IgD-negative memory B cell (primary cell): ENCODE data around the gene DDO. TPM values are rescaled to one million over a fixed set of nuclear protein-coding genes. Genes with fewer than 3 reads are reported as not detected.
A peak's percentile ranks its signal among the peaks of the same experiment; 100 is the strongest.

Experiments used
- H3K27ac Mint-ChIP-seq, 3 donors: one replicate each; pipeline ENCODE4 v1.8.0; 2020 to 2022; ENCODE audit warnings: mild to moderate bottlenecking in 3 of 3, mixed read lengths in 3 of 3, moderate library complexity in 1 of 3
- H3K27me3 Mint-ChIP-seq: one replicate; pipeline ENCODE4 v1.8.0; 2021; ENCODE audit warnings: mixed read lengths
- H3K36me3 Mint-ChIP-seq: one replicate; pipeline ENCODE4 v1.8.0; 2020; ENCODE audit warnings: mild to moderate bottlenecking, mixed read lengths
- H3K4me1 Mint-ChIP-seq, 3 donors: one replicate each; pipeline ENCODE4 v1.8.0; 2020 to 2022; ENCODE audit warnings: mixed read lengths in 3 of 3, mild to moderate bottlenecking in 1 of 3
- H3K4me3 Mint-ChIP-seq, 4 donors: one replicate each; pipeline ENCODE4 v1.8.0; 2020 to 2022; ENCODE audit warnings: mild to moderate bottlenecking in 4 of 4, mixed read lengths in 4 of 4, moderate library complexity in 3 of 4
- H3K9me3 Mint-ChIP-seq, 3 donors: one replicate each; pipeline ENCODE4 v1.8.0; 2020 to 2021; ENCODE audit warnings: mixed read lengths in 3 of 3, mild to moderate bottlenecking in 1 of 3
- polyA plus RNA-seq: library from polyadenylated mRNA; unstranded; fragments of 300-500 nt; fragmentation: Illumina TruSeq; gene quantifications from one replicate; pipeline ENCODE4 v1.2.3, GENCODE V29; 2021

Gene DDO
- polyA plus RNA-seq, 1 donor from 2014 or later: not detected

GRCh38 chr6:110366975-110367374 lies 48.4 kb downstream of the DDO start:
- Mint-ChIP-seq H3K4me1 (peaks cover 0 to 3% (median 0%) of the 10 kb centered on the region in 3 donors), H3K36me3 (no peaks in the 10 kb centered on the region), H3K4me3 (no peak overlapping the region), H3K9me3 (peaks cover 0 to 6% (median 0%) of the 10 kb centered on the region in 3 donors), H3K27ac (no peak overlapping the region), H3K27me3 (peaks cover 9% of the 10 kb centered on the region)

DNA sequence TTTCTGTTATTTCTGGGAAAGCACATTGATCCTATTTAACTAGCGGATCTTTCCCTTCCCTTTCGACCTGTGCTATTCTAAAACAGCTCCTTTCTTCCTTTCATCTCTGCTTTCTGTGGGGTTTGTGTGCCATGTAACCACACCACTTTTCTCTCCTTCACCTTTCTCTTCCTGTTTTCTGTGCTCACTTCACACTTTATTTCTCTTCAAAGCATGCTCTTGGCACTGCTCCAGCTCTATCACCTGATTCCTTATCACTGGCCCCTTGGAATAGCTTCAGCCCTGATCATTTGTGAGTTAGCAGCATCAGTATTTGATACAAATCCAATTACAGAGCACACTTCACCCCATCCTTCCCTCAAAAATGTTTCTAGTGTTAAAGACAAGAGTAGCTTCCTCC lies 49.1 kb downstream of the DDO start:
- H3K27me3 Mint-ChIP-seq: peaks cover 11% of the 10 kb centered on the region
- no peak overlapping the region for H3K27ac Mint-ChIP-seq
- no peak overlapping the region for H3K4me3 Mint-ChIP-seq
- peaks cover 0 to 3% (median 0%) of the 10 kb centered on the region in 3 donors for H3K4me1 Mint-ChIP-seq
- H3K36me3 Mint-ChIP-seq: peaks cover 1% of the 10 kb centered on the region
- H3K9me3 Mint-ChIP-seq: peaks cover 0 to 5% (median 5%) of the 10 kb centered on the region in 3 donors

DNA sequence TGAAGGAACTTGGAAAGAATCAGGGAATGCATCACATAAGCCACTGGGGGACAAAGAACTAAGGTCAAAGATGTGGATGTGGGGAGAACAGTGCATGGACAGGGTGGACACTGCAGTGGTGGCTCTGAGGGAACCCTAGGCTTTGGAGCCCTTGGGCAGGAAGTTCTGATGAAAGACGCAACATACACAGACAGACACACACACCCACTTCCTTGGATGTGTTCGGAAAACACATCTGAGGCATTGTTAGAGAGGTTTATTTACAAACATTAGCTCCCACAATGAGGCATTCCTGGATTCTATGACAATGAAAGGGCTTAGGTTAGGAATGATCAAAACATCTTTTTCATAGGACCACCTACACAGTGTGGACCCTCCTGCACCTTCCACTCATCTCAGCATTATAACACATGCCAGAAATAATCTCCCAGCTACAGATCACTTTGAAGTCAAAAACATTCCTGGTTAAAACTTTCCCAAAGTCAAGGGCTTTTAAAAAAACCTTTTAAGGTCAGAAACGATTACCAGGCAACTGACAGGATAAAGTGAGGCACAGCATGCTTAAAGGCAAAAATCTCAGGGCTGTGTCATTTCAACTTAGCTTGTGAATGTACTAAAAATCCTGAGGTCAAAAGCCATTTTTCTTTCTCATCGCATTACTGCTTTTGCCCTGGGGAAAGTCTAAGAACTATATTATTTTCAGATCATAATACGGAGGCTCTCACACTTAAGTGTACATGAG lies 50.8 kb downstream of the DDO start:
- Mint-ChIP-seq H3K4me1 (peaks cover 0 to 3% (median 0%) of the 10 kb centered on the region in 3 donors), H3K27me3 (peaks cover 9% of the 10 kb centered on the region), H3K9me3 (peaks cover 0 to 5% (median 5%) of the 10 kb centered on the region in 3 donors), H3K27ac (no peak overlapping the region), H3K4me3 (no peak overlapping the region), H3K36me3 (peaks cover 2% of the 10 kb centered on the region)

- peaks cover 0 to 3% (median 2%) of the 10 kb centered on the region in 3 donors for H3K4me1 Mint-ChIP-seq
- H3K27me3 Mint-ChIP-seq: peaks cover 14% of the 10 kb centered on the region
Observed at GRCh38 chr6:110363748-110364147, 51.6 kb downstream of the DDO start.

GRCh38 chr6:110360676-110361075 lies 54.7 kb downstream of the DDO start:
- H3K9me3 Mint-ChIP-seq: peaks cover 0 to 5% (median 5%) of the 10 kb centered on the region in 3 donors
- H3K36me3 Mint-ChIP-seq: peaks cover 5% of the 10 kb centered on the region
- no peak overlapping the region for H3K4me3 Mint-ChIP-seq
- peaks cover 32% of the 10 kb centered on the region for H3K27me3 Mint-ChIP-seq
- H3K27ac Mint-ChIP-seq: no peak overlapping the region
- peaks cover 4 to 14% (median 6%) of the 10 kb centered on the region in 3 donors for H3K4me1 Mint-ChIP-seq

More at GRCh38 chr6:110363748-110364147, 51.6 kb downstream of the DDO start:
- H3K4me3 Mint-ChIP-seq: no peak overlapping the region
- H3K9me3 Mint-ChIP-seq: peaks cover 0 to 5% (median 5%) of the 10 kb centered on the region in 3 donors
- no peak overlapping the region for H3K27ac Mint-ChIP-seq
- peaks cover 2% of the 10 kb centered on the region for H3K36me3 Mint-ChIP-seq

- Mint-ChIP-seq H3K9me3 (peaks cover 0 to 5% (median 5%) of the 10 kb centered on the region in 3 donors), H3K36me3 (peaks cover 7% of the 10 kb centered on the region), H3K27ac (no peak overlapping the region), H3K4me1 (peaks cover 4 to 14% (median 6%) of the 10 kb centered on the region in 3 donors), H3K4me3 (peak overlapping the region in 1 of 4 donors; percentile 26), H3K27me3 (peaks cover 32% of the 10 kb centered on the region)
Observed at GRCh38 chr6:110359556-110359955, 55.8 kb downstream of the DDO start.

DNA sequence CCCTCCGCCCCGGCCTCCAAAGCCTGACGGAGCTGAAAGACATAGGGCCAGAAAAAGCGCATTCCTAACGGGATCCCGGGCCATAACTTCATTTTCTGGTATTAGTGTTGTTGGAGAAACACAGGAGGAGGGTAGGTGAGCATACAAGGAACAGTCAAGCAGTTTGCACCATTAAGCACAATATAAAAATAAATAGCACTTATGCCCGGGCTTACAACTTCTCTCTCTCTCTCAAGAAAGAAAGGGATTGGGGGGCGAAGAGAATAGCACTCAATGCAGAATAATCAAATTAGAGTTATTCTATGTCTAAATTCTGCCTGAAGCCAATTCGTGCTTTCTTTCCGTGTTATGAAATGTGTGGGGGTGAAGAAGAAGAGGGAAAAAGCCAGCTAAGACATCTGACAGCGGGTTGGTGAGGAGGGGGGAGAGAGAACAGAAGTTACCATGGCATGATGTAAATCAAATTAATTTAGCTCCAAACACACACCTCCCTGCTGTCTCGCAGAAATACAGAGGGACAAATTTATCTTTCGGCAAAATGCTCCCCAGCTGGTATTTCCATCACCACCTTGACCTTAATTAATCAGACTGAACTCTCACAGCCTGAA lies 56.7 kb downstream of the DDO start:
- H3K27me3 Mint-ChIP-seq: peaks cover 32% of the 10 kb centered on the region
- peaks cover 4 to 14% (median 6%) of the 10 kb centered on the region in 3 donors for H3K4me1 Mint-ChIP-seq
- H3K36me3 Mint-ChIP-seq: peaks cover 7% of the 10 kb centered on the region
- peaks cover 0 to 5% (median 5%) of the 10 kb centered on the region in 3 donors for H3K9me3 Mint-ChIP-seq
- peak overlapping the region; percentile 2 to 66 (median 24) for H3K4me3 Mint-ChIP-seq
- no peak overlapping the region for H3K27ac Mint-ChIP-seq

DNA sequence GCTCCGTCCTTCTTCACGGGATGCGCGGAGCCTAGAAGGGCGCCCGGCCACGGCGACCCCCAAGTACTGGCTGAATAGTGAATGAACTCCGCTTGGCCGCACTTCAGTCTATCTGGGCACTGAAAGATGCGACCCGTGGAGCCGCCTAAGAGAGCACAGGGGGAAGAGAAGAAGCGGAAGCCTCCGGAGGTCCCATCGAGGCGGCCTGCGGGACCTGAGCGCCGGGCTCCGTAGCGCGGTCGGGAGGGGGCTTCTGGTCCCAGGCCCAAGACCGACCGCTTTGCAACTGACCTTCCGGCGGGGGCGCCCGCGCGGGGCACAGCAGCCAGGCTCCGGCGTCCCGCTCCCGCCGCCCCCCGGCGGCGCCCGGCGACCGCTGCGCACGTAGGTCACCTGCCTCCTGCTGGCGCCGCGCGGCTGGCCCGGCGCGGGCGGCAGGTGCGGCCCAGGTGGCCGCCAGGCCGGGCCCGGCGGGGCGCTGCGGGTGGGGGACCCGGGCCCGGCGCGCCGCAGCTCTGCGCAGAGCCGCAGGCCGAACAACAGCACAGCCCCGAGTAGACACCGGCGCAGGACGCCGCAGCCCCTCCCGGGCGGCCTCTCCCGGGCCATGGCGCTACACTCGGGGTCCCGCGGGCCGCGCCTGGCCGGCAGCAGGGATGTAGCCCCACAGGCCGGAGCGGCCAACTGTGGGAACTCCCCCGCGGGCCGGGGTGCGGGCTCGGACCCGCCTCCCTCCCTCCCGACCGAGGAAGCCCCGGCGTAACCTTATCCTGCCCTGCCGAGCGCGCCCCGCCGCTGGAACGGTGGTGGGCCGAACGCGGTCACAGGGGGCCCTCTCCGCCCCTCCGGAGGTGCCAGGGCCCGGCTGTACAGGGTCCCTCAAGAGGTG lies 57.5 kb downstream of the DDO start, which contains the start of gene METTL24:
Gene METTL24 (minus strand): TSS at position 686 of the 889 bp plus-strand sequence. CDS start 77 bp downstream, at position 609.
- Mint-ChIP-seq H3K27ac (peak within 1 kb of the TSS in 1 of 3 donors; percentile 6), H3K36me3 (peaks cover 7% of the 10 kb centered on the region), H3K27me3 (peaks cover 31% of the 10 kb centered on the region), H3K9me3 (peaks cover 0 to 5% (median 5%) of the 10 kb centered on the region in 3 donors), H3K4me1 (peaks cover 4 to 14% (median 6%) of the 10 kb centered on the region in 3 donors), H3K4me3 (peak within 1 kb of the TSS; percentile 62 to 91 (median 84))

- Mint-ChIP-seq H3K27me3 (peaks cover 31% of the 10 kb centered on the region), H3K9me3 (peaks cover 0 to 5% (median 2%) of the 10 kb centered on the region in 3 donors), H3K27ac (peak overlapping the region in 1 of 3 donors; percentile 6), H3K4me1 (peaks cover 4 to 14% (median 6%) of the 10 kb centered on the region in 3 donors), H3K4me3 (peak overlapping the region; percentile 62 to 91 (median 84)), H3K36me3 (peaks cover 7% of the 10 kb centered on the region)
Observed at GRCh38 chr6:110357298-110357663, 58.1 kb downstream of the DDO start.

DNA sequence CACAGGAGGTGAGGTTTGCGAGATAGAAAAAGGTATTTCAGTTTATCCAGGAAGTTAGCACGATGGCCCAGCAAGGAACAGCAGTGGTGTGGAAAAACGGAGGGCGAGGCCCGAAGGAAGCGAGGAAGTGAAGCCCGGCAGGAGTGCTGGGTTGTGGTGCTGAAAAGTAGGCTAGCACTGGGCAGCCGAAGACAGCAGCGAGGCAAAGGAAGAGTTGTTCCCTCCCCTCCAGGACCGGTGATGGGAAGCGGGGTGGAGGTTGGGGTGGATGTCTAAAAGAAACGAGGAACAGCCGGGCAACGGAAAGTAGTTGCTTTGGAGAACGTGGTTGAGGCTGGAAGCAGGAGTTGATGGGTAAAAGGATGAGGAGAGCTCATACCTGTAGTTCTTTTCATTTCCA lies 58.6 kb downstream of the DDO start:
- H3K4me3 Mint-ChIP-seq: peak overlapping the region; percentile 30 to 91 (median 59)
- H3K4me1 Mint-ChIP-seq: peaks cover 4 to 14% (median 6%) of the 10 kb centered on the region in 3 donors
- H3K36me3 Mint-ChIP-seq: peaks cover 7% of the 10 kb centered on the region
- peaks cover 0 to 5% (median 2%) of the 10 kb centered on the region in 3 donors for H3K9me3 Mint-ChIP-seq
- peak overlapping the region in 1 of 3 donors; percentile 6 for H3K27ac Mint-ChIP-seq
- peaks cover 31% of the 10 kb centered on the region for H3K27me3 Mint-ChIP-seq

DNA sequence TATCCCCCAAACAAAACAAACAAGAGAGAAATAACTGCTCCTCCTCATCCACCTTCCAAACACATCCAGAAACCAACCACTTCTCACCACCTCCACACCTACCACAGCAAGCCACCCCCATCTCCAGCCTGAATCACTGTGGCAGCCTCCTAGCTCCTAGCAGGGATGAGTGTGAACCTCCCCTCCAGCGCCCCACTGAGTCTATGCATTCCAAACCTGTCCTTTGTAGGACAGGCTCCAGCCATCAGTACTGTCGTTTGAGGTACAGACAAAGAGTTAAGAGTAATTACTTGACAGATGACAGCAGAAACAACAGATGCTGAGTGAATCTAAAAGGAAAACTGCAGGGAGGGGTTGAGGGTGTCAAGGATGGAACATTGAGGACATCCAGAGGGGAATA lies 59.6 kb downstream of the DDO start:
- peaks cover 4% of the 10 kb centered on the region for H3K36me3 Mint-ChIP-seq
- H3K27me3 Mint-ChIP-seq: peaks cover 24% of the 10 kb centered on the region
- peaks cover 4 to 14% (median 6%) of the 10 kb centered on the region in 3 donors for H3K4me1 Mint-ChIP-seq
- peak overlapping the region in 1 of 4 donors; percentile 21 for H3K4me3 Mint-ChIP-seq
- H3K27ac Mint-ChIP-seq: no peak overlapping the region
- no peaks in the 10 kb centered on the region for H3K9me3 Mint-ChIP-seq

GRCh38 chr6:110355022-110355421 lies 60.4 kb downstream of the DDO start:
- Mint-ChIP-seq H3K9me3 (no peaks in the 10 kb centered on the region), H3K36me3 (peaks cover 4% of the 10 kb centered on the region), H3K4me3 (no peak overlapping the region), H3K27ac (no peak overlapping the region), H3K4me1 (peaks cover 4 to 14% (median 6%) of the 10 kb centered on the region in 3 donors), H3K27me3 (peaks cover 23% of the 10 kb centered on the region)

- Mint-ChIP-seq H3K4me1 (peaks cover 4 to 14% (median 6%) of the 10 kb centered on the region in 3 donors), H3K9me3 (no peaks in the 10 kb centered on the region), H3K27me3 (peaks cover 20% of the 10 kb centered on the region)
Observed at GRCh38 chr6:110354153-110354552, 61.2 kb downstream of the DDO start.

DNA sequence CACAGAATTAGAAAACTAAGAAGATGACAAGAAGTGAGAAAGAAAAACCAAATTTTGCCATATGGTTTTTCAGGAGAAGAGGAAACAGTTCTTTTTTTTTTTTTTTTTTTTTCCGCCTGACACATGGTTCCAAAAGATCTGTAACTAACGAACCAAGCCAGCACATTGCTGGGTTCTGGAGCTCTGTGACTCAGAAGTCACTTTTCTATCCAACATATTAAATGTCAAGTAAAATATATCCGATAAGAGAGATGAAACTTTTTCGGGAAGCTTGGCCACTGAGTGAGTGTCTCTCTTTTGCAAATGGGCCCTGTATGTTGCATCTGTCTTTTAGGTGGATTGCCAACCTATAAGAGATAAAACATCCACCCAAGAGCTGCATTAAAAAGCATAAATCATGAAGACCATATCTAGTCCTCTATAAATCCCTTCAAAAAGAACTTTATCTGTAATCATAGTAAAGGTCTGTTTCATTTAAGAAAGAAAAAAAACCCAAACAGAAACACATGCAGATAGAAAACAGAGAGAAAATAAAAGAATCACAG lies 61.8 kb downstream of the DDO start:
- no peaks in the 10 kb centered on the region for H3K9me3 Mint-ChIP-seq
- no peak overlapping the region for H3K4me3 Mint-ChIP-seq
- peaks cover 16% of the 10 kb centered on the region for H3K27me3 Mint-ChIP-seq
- no peak overlapping the region for H3K27ac Mint-ChIP-seq
- peaks cover 4% of the 10 kb centered on the region for H3K36me3 Mint-ChIP-seq
- H3K4me1 Mint-ChIP-seq: peaks cover 4 to 9% (median 6%) of the 10 kb centered on the region in 3 donors

More at GRCh38 chr6:110354153-110354552, 61.2 kb downstream of the DDO start:
- H3K36me3 Mint-ChIP-seq: peaks cover 4% of the 10 kb centered on the region
- H3K4me3 Mint-ChIP-seq: no peak overlapping the region
- H3K27ac Mint-ChIP-seq: no peak overlapping the region
